Sigmoid colon (tissue), 4 donors: ENCODE data around the gene STARD13.

Source experiments
- POLR2AphosphoS5 ChIP-seq, 4 donors: sonication (generic); formaldehyde crosslinking; IDR thresholded peaks; one replicate each; pipeline ENCODE4 v1.6.1; 2017; ENCODE audit warnings: antibody characterized with exemption in 4 of 4
- TF ChIP-seq, protein P1 (sequence below), 4 experiments: fragments of 450-650 bp in 3 of 4; fragments of 200-600 bp in 1 of 4; IDR thresholded peaks; one replicate each; pipeline ENCODE4 v1.5.1; 2016 to 2019; ENCODE audit warnings: antibody characterized with exemption in 4 of 4, mild to moderate bottlenecking in 3 of 4, moderate library complexity in 2 of 4

DNA sequence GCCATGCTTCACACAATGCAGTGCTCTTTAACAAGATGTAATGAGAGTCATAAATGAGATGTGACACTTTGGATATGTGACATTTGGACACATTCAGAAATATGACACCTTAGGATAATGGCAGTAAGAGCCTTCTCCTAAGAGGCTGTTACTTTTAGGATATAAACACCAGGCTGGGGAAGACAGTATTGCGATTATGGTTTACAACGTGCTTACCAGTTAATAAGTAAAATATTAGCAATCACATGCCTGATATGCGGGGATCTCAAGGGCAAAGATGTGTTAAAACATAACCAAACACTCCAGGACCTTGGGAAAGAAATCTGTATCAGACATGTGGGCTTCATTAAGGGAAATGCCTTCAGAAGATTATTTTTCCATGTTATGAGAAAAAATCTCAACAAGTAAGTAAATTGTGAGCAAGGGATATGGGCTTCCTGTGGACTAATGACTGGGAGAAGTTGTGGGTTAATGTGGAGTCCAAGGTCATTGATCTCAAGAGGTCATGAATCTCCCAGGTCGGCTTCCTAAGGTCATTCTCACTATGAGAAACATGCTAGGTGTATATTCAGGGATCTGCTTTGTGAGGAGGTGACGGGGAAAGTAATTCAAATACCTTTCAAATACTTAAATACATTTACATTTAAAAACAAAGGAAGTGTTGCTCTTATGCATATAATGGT is 105.3 kb downstream of the STARD13 start:
- TF ChIP-seq, protein P1, sequence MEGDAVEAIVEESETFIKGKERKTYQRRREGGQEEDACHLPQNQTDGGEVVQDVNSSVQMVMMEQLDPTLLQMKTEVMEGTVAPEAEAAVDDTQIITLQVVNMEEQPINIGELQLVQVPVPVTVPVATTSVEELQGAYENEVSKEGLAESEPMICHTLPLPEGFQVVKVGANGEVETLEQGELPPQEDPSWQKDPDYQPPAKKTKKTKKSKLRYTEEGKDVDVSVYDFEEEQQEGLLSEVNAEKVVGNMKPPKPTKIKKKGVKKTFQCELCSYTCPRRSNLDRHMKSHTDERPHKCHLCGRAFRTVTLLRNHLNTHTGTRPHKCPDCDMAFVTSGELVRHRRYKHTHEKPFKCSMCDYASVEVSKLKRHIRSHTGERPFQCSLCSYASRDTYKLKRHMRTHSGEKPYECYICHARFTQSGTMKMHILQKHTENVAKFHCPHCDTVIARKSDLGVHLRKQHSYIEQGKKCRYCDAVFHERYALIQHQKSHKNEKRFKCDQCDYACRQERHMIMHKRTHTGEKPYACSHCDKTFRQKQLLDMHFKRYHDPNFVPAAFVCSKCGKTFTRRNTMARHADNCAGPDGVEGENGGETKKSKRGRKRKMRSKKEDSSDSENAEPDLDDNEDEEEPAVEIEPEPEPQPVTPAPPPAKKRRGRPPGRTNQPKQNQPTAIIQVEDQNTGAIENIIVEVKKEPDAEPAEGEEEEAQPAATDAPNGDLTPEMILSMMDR (IDR thresholded peaks at IDR 0.05) = no peak
- no peak for TF ChIP-seq POLR2AphosphoS5 (IDR thresholded peaks at IDR 0.05)
